Measurements from ENCODE around the gene REC8.
"Not testable (repeated sequence)": the region's sequence is repeated elsewhere in the genome, so short reads cannot be mapped to it uniquely, and the experiment has no call there.

Gene REC8

GRCh38 chr14:24206260-24207103 is 34.6 kb downstream of the REC8 start:
- DNase-seq = no peak

GRCh38 chr14:24207104-24207551 is 35.2 kb downstream of the REC8 start:
- no peak for DNase-seq

- DNase-seq = no peak
Observed at GRCh38 chr14:24207625-24208024, 35.7 kb downstream of the REC8 start.

GRCh38 chr14:24211311-24211710 is 39.4 kb downstream of the REC8 start:
- no peak for DNase-seq

- peak; percentile 97 for DNase-seq
Observed at GRCh38 chr14:24212924-24213865, 41.3 kb downstream of the REC8 start, which contains the start of gene CHMP4A. TSS of gene CHMP4A (minus strand) at chr14:24213488. CDS start at chr14:24213439, 49 bp downstream.

GRCh38 chr14:24213866-24214662 is 42.2 kb downstream of the REC8 start:
- no peak for DNase-seq

- peak; percentile 89 for DNase-seq
Observed at GRCh38 chr14:24215495-24216344, 43.8 kb downstream of the REC8 start, which contains the start of gene MDP1. TSS of gene MDP1 (minus strand) at chr14:24216066. CDS start at chr14:24215955, 111 bp downstream.

GRCh38 chr14:24216345-24216699 is 44.4 kb downstream of the REC8 start:
- no peak for DNase-seq

- DNase-seq = not testable (repeated sequence)
Observed at GRCh38 chr14:24216876-24217275, 45.0 kb downstream of the REC8 start.

GRCh38 chr14:24219080-24219479 is 47.2 kb downstream of the REC8 start:
- no peak for DNase-seq

- DNase-seq = no peak
Observed at GRCh38 chr14:24219521-24219920, 47.6 kb downstream of the REC8 start.

GRCh38 chr14:24222987-24223386 is 51.1 kb downstream of the REC8 start:
- DNase-seq = not testable (repeated sequence)

- DNase-seq = no peak
Observed at GRCh38 chr14:24224618-24225071, 52.8 kb downstream of the REC8 start.

GRCh38 chr14:24226473-24226872 is 54.6 kb downstream of the REC8 start:
- DNase-seq = no peak

- no peak for DNase-seq
Observed at GRCh38 chr14:24228902-24229301, 57.0 kb downstream of the REC8 start.
